Hepatocyte (in vitro differentiated cells): Measurements from ENCODE around the gene KIF5C.

Source experiments
- EZH2 ChIP-seq: fragments of 200-600 bp; sonication (generic); IDR thresholded peaks from 2 replicates; pipeline ENCODE4 v1.6.1; 2016; ENCODE audit warnings: antibody characterized with exemption, mild to moderate bottlenecking, borderline replicate concordance
- TF ChIP-seq, protein P1 (sequence below): fragments of 200-600 bp; sonication (generic); IDR thresholded peaks from 2 replicates; pipeline ENCODE4 v1.5.1; 2016; ENCODE audit warnings: antibody characterized with exemption, mild to moderate bottlenecking; ENCODE audit not compliant: poor library complexity

DNA sequence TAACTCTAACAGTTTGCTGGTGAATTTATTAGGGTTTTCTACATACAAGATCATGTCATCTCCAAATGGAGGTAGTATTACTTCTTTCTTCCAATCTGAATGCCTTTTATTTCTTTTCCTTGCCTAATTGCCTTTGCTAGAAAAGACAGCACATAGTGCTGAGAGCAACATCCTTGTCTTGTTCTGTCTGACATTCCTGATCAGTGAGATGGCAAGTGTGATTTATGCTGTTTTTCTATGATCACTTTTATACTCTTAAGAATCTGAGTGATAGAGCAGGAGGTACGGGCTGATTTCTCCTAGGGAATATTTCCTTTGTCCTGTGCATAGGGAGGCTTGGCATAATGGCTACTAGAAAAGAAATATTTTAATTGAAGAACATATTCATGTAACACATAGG is 180.7 kb downstream of the KIF5C start:
- TF ChIP-seq, protein P1, sequence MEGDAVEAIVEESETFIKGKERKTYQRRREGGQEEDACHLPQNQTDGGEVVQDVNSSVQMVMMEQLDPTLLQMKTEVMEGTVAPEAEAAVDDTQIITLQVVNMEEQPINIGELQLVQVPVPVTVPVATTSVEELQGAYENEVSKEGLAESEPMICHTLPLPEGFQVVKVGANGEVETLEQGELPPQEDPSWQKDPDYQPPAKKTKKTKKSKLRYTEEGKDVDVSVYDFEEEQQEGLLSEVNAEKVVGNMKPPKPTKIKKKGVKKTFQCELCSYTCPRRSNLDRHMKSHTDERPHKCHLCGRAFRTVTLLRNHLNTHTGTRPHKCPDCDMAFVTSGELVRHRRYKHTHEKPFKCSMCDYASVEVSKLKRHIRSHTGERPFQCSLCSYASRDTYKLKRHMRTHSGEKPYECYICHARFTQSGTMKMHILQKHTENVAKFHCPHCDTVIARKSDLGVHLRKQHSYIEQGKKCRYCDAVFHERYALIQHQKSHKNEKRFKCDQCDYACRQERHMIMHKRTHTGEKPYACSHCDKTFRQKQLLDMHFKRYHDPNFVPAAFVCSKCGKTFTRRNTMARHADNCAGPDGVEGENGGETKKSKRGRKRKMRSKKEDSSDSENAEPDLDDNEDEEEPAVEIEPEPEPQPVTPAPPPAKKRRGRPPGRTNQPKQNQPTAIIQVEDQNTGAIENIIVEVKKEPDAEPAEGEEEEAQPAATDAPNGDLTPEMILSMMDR: no peak
- TF ChIP-seq EZH2: no peak
